ENCODE data around the gene LRRC8E. TPM values are rescaled to one million over a fixed set of nuclear protein-coding genes. Genes with fewer than 3 reads are reported as not detected.

Gene LRRC8E
- total RNA-seq, 4 donors from 2014 or later: 27.3 to 31.8 (median 29.8) TPM

GRCh38 chr19:7931221-7932061 is 43.1 kb downstream of the LRRC8E start:
- intact Hi-C loops (cut with DNase I; ENCODE audit: low total_unique reads): no loop called here
- DNase-seq (ENCODE audit: low spot score in 2 of 2): no peak
- WGBS, 2 donors: 83 to 87% methylated on average over 32 to 36 of the region's 36 CpGs
- no peak overlapping the region for H3K4me3 ChIP-seq (ENCODE audit: low read depth, poor library complexity, severe bottlenecking)
- TF ChIP-seq, protein P1, sequence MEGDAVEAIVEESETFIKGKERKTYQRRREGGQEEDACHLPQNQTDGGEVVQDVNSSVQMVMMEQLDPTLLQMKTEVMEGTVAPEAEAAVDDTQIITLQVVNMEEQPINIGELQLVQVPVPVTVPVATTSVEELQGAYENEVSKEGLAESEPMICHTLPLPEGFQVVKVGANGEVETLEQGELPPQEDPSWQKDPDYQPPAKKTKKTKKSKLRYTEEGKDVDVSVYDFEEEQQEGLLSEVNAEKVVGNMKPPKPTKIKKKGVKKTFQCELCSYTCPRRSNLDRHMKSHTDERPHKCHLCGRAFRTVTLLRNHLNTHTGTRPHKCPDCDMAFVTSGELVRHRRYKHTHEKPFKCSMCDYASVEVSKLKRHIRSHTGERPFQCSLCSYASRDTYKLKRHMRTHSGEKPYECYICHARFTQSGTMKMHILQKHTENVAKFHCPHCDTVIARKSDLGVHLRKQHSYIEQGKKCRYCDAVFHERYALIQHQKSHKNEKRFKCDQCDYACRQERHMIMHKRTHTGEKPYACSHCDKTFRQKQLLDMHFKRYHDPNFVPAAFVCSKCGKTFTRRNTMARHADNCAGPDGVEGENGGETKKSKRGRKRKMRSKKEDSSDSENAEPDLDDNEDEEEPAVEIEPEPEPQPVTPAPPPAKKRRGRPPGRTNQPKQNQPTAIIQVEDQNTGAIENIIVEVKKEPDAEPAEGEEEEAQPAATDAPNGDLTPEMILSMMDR (IDR thresholded peaks at IDR 0.05): no peak
- no peak for TF ChIP-seq POLR2A (IDR thresholded peaks at IDR 0.05)

GRCh38 chr19:7932276-7932929 is 44.1 kb downstream of the LRRC8E start:
- no peak for DNase-seq (ENCODE audit: low spot score in 2 of 2)
- intact Hi-C loops (cut with DNase I; ENCODE audit: low total_unique reads): no loop called here
- TF ChIP-seq, protein P1 (IDR thresholded peaks at IDR 0.05): no peak
- TF ChIP-seq POLR2A (IDR thresholded peaks at IDR 0.05): no peak
- no peak overlapping the region for H3K4me3 ChIP-seq (ENCODE audit: low read depth, poor library complexity, severe bottlenecking)
- WGBS, 2 donors: 92 to 94% methylated on average over 26 to 31 of the region's 32 CpGs

GRCh38 chr19:7932930-7933300 is 44.6 kb downstream of the LRRC8E start:
- WGBS, 2 donors: 91 to 93% methylated on average over 10 of the region's 10 CpGs
- DNase-seq (ENCODE audit: low spot score in 2 of 2): no peak
- H3K4me3 ChIP-seq (ENCODE audit: low read depth, poor library complexity, severe bottlenecking): no peak overlapping the region
- intact Hi-C loops (cut with DNase I; ENCODE audit: low total_unique reads): no loop called here
- TF ChIP-seq, protein P1 (IDR thresholded peaks at IDR 0.05): no peak
- no peak for TF ChIP-seq POLR2A (IDR thresholded peaks at IDR 0.05)

GRCh38 chr19:7933411-7933810 is 45.1 kb downstream of the LRRC8E start:
- intact Hi-C loops (cut with DNase I; ENCODE audit: low total_unique reads): no loop called here
- no peak for DNase-seq (ENCODE audit: low spot score in 2 of 2)
- 81 to 91% methylated on average over 13 to 14 of the region's 14 CpGs for WGBS, 2 donors
- no peak overlapping the region for H3K4me3 ChIP-seq (ENCODE audit: low read depth, poor library complexity, severe bottlenecking)
- no peak for TF ChIP-seq POLR2A (IDR thresholded peaks at IDR 0.05)
- TF ChIP-seq, protein P1 (IDR thresholded peaks at IDR 0.05): no peak

DNA sequence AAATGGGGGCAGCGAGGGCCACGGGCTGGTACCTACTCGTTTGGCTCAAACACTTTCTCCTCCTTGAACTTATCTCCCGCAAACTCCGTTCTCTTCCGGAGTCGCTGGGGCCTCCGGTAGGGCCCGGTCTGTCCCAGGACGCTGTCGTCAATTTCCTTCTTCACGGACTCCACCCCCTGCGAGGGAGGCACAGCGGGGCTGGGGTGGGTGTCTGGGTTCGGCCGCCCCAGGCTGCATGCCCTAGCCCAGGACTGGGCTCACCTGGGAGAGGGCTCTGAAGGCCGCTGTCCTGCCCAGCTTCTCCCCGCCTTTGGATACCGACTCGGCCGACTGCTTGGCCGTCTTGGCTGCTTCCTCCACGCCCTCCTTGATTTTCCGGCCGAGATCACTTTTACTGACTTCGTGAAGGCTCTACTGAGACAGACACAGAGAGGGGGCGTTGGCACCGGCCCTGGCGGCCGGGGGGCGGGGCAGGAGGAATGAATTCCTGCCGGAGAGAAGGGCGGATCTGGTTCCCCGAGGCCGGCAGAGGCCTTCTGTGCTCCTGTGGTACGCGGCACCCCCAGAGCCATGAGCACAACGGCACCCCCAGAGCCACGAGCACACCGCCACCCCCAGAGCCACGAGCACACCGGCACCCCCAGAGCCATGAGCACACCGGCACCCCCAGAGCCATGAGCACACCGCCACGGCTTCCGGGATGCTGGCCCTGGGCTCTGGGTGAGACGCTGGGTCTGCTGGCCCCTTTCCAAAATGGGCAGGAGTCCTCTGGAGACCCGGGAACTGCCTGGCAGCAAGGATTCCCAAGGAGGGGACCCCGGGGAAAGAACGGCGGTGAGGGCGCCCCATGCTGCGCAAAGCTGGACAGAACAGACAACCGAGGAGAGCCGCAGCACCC is 45.8 kb downstream of the LRRC8E start:
- intact Hi-C loops (cut with DNase I; ENCODE audit: low total_unique reads): no loop called here
- H3K4me3 ChIP-seq (ENCODE audit: low read depth, poor library complexity, severe bottlenecking): no peak overlapping the region
- WGBS, 2 donors: 86 to 88% methylated on average over 46 to 55 of the region's 55 CpGs
- DNase-seq (ENCODE audit: low spot score in 2 of 2): no peak
- TF ChIP-seq POLR2A (IDR thresholded peaks at IDR 0.05): no peak
- TF ChIP-seq, protein P1 (IDR thresholded peaks at IDR 0.05): no peak
